ENCODE results near the gene LYPD6B. TPM values are rescaled to one million over a fixed set of nuclear protein-coding genes. Genes with fewer than 3 reads are reported as not detected.

The LYPD6B gene, protein sequence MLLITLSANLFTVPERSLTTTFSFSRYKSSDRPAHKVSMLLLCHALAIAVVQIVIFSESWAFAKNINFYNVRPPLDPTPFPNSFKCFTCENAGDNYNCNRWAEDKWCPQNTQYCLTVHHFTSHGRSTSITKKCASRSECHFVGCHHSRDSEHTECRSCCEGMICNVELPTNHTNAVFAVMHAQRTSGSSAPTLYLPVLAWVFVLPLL
- total RNA-seq (2022) (0.37 TPM in 2 replicates), Bru-seq, nascent RNA (percentile 19 among the genes with signal in this experiment), BruChase-seq, experiment 1, labeled RNA remaining after a 6-hour chase (percentile 15 among the genes with signal in this experiment), BruChase-seq, experiment 2, labeled RNA remaining after a 2-hour chase (percentile 22 among the genes with signal in this experiment)
- long read RNA-seq: 0 reads

DNA sequence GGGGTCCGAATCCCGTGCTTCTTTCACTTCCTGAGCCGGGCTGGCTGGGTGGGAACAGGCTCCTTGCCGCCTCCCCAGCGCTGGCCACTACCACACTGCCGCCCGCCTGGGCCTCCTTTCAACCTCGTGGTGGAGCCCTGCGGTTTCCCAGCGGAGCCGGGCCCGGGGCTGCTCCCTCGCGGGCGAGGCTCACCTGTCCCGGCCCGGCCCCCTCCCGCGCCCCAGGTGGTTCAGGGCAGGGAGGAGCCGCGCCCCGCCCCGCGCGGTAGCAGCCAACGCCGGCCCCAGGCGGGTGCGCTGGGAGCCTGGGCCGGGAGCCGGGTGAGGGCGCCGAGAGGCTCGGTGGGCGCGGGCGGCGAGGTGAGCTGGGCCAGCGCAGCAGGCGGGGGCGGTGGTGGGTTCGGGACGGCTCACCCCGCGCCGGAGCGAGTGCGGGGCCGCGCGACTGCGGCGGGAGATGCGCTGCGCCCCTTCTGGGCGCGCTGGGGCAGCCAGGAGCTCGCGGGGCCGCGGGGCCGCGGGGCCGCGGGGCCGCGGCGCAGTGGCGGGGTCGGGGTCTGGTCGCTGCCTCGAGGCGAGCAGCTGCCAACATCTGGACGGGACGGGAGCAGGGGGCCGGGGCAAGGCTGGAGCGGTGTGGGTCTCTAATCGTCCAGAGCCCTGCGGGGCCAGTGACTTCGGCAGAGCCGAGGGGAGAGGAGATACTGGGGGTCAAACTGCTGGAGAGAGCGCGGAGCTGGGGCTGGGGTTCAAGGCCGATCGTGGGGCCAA is at the start of gene LYPD6B:
Gene LYPD6B (plus strand): TSS at position 258 of the 771 bp plus-strand sequence. CDS start 92,250 bp downstream, outside the sequence.
- Mint-ChIP-seq H3K4me1 (ENCODE audit: insufficient read depth, unreplicated experiment) (peaks cover 5% of the 10 kb centered on the region), H3K27me3 (ENCODE audit: insufficient read depth, unreplicated experiment) (no peaks in the 10 kb centered on the region), H3K36me3 (ENCODE audit: insufficient read depth, unreplicated experiment) (no peaks in the 10 kb centered on the region), H3K4me3 (ENCODE audit: unreplicated experiment) (peak within 1 kb of the TSS; percentile 51), H3K9me3 (ENCODE audit: unreplicated experiment) (no peaks in the 10 kb centered on the region), H3K27ac (ENCODE audit: low read depth, unreplicated experiment) (no peak within 1 kb of the TSS)
- TF ChIP-seq, protein P1, sequence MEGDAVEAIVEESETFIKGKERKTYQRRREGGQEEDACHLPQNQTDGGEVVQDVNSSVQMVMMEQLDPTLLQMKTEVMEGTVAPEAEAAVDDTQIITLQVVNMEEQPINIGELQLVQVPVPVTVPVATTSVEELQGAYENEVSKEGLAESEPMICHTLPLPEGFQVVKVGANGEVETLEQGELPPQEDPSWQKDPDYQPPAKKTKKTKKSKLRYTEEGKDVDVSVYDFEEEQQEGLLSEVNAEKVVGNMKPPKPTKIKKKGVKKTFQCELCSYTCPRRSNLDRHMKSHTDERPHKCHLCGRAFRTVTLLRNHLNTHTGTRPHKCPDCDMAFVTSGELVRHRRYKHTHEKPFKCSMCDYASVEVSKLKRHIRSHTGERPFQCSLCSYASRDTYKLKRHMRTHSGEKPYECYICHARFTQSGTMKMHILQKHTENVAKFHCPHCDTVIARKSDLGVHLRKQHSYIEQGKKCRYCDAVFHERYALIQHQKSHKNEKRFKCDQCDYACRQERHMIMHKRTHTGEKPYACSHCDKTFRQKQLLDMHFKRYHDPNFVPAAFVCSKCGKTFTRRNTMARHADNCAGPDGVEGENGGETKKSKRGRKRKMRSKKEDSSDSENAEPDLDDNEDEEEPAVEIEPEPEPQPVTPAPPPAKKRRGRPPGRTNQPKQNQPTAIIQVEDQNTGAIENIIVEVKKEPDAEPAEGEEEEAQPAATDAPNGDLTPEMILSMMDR (IDR thresholded peaks at IDR 0.05; ENCODE audit: unreplicated experiment): no peak
- ChIA-PET CTCF (interaction anchor here (0.6 to 1.7 kb wide), 9 partner anchors 10 to 522 kb away, joined by 3 to 9 read pairs (median 5); no protein-coding TSS in a partner anchor), POLR2A (interaction anchor here (1.2 to 1.3 kb wide), 2 partner anchors 10 to 1018 kb away, joined by 3 to 4 read pairs; partner anchors contain the start of genes MBD5 and ORC4)
- DNase-seq (ENCODE audit: unreplicated experiment): peak; percentile 34
- no TSS peak for BruUV-seq (replicated peaks)
- intact Hi-C loops (cut with micrococcal nuclease): no loop called here

DNA sequence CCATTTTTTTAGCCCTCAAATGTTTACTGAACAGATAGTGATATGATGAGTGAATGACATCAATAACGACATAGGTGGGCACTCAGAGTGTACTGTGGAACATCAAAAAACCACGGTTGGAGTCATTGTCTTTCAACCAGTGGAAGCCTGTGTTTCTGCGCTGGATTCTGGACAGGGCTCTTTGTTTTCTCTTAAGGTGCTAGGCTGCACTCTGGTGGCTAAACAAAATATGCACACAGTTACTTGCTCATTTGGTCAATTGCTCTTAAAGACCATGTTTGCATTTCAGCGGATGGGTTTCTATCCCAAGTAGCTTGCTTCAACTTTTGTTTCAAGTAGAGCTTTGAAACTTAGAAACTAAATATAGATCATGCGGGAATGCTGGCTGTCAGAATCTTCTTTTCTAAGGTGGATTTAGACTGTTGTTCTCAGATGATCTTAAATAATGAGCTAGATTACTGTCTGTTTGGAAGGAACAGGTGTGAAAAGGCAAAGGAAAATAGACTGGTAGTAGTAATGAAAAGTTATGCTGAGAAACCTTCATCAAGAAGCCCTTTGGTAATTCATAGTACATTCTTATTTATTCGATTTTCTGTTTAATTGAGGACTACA is 48.5 kb upstream of the LYPD6B start:
- H3K4me3 Mint-ChIP-seq (ENCODE audit: unreplicated experiment): no peak overlapping the region
- H3K27me3 Mint-ChIP-seq (ENCODE audit: insufficient read depth, unreplicated experiment): no peaks in the 10 kb centered on the region
- BruUV-seq (replicated peaks): no TSS peak
- H3K27ac Mint-ChIP-seq (ENCODE audit: low read depth, unreplicated experiment): no peak overlapping the region
- TF ChIP-seq, protein P1 (IDR thresholded peaks at IDR 0.05; ENCODE audit: unreplicated experiment): peak; percentile 83
- POLR2A ChIA-PET: interaction anchor here (0.9 kb wide), 1 partner anchor 344 kb away, joined by 3 read pairs; no protein-coding TSS in a partner anchor
- intact Hi-C loops (cut with micrococcal nuclease): loop anchor here (1.0 kb wide), 6 partner anchors 345 to 1053 kb away; no protein-coding TSS in a partner anchor
- CTCF ChIA-PET: interaction anchor here (0.5 to 1.7 kb wide), 38 partner anchors 9 to 1055 kb away, joined by 3 to 13 read pairs (median 3); partner anchors contain the start of gene ORC4
- no peaks in the 10 kb centered on the region for H3K4me1 Mint-ChIP-seq (ENCODE audit: insufficient read depth, unreplicated experiment)
- no peaks in the 10 kb centered on the region for H3K36me3 Mint-ChIP-seq (ENCODE audit: insufficient read depth, unreplicated experiment)
- no peaks in the 10 kb centered on the region for H3K9me3 Mint-ChIP-seq (ENCODE audit: unreplicated experiment)
- peak; percentile 80 for DNase-seq (ENCODE audit: unreplicated experiment)

DNA sequence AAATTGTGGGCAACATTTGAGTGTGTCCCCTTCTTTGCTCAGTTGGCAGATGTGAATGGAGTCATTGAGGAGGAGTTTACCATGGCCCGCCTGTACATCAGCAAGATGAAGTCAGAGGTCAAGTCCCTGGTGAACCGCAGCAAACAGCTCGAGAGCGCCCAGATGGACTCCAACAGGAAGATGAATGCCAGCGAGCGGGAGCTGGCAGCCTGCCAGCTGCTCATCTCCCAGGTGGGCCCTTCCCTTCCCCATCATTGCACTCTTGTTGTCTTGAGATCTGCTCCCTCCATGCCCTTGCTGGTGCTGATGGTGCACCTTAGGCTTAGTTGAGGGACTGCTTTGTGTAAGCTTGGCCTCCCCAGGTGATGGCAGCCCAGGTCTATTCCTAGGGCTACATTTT is 47.5 kb upstream of the LYPD6B start:
- Mint-ChIP-seq H3K4me3 (ENCODE audit: unreplicated experiment) (no peak overlapping the region), H3K27me3 (ENCODE audit: insufficient read depth, unreplicated experiment) (no peaks in the 10 kb centered on the region), H3K4me1 (ENCODE audit: insufficient read depth, unreplicated experiment) (no peaks in the 10 kb centered on the region), H3K9me3 (ENCODE audit: unreplicated experiment) (no peaks in the 10 kb centered on the region), H3K36me3 (ENCODE audit: insufficient read depth, unreplicated experiment) (no peaks in the 10 kb centered on the region), H3K27ac (ENCODE audit: low read depth, unreplicated experiment) (no peak overlapping the region)
- no peak for DNase-seq (ENCODE audit: unreplicated experiment)
- BruUV-seq (replicated peaks): no TSS peak
- TF ChIP-seq, protein P1 (IDR thresholded peaks at IDR 0.05; ENCODE audit: unreplicated experiment): no peak
- intact Hi-C loops (cut with micrococcal nuclease): loop anchor here (1.0 kb wide), 6 partner anchors 346 to 1054 kb away; no protein-coding TSS in a partner anchor
- POLR2A ChIA-PET: interaction anchor here (0.7 kb wide), 1 partner anchor 331 kb away, joined by 3 read pairs; no protein-coding TSS in a partner anchor
- CTCF ChIA-PET: interaction anchor here (0.6 to 1.7 kb wide), 8 partner anchors 8 to 1055 kb away, joined by 3 to 13 read pairs (median 4); no protein-coding TSS in a partner anchor

Measured in MCF 10A (cell line).